Suprapubic skin (tissue), 4 donors: ENCODE data around the gene ZBTB20.

ENCODE experiments used
- CTCF ChIP-seq, 2 donors: fragments of 200-600 bp in 1 of 2; fragments of 450-650 bp in 1 of 2; sonication (generic) in 1 of 2; IDR thresholded peaks; one replicate each; pipeline ENCODE4 v1.5.1; 2016 to 2019; ENCODE audit warnings: antibody characterized with exemption in 2 of 2, mild to moderate bottlenecking in 1 of 2, moderate library complexity in 1 of 2
- EP300 ChIP-seq: sonication (generic); formaldehyde crosslinking; IDR thresholded peaks from one replicate; pipeline ENCODE4 v1.6.1; 2017; ENCODE audit warnings: antibody characterized with exemption
- POLR2A ChIP-seq, 2 donors: fragments of 450-650 bp; IDR thresholded peaks; one replicate each; pipeline ENCODE4 v1.6.1; 2017; ENCODE audit warnings: antibody characterized with exemption in 2 of 2, mild to moderate bottlenecking in 2 of 2, moderate library complexity in 2 of 2
- POLR2AphosphoS5 ChIP-seq, 3 donors: sonication (generic); formaldehyde crosslinking; IDR thresholded peaks; one replicate each; pipeline ENCODE4 v1.6.1; 2017; ENCODE audit warnings: antibody characterized with exemption in 3 of 3

- TF ChIP-seq POLR2A (IDR thresholded peaks at IDR 0.05) (no peak), CTCF (IDR thresholded peaks at IDR 0.05) (no peak), POLR2AphosphoS5 (IDR thresholded peaks at IDR 0.05) (no peak), EP300 (no peak)
Observed at GRCh38 chr3:114496466-114496865, 650.6 kb downstream of the ZBTB20 start.
